Cerebellar cortex (tissue), 1 donor: ENCODE data around the gene CFLAR.
"Not testable (repeated sequence)": the region's sequence is repeated elsewhere in the genome, so short reads cannot be mapped to it uniquely, and the experiment has no call there.

ENCODE experiments used
- DNase-seq: peaks from one replicate; pipeline ENCODE4 v3.0.0-alpha.2; 2015; ENCODE audit warnings: low spot score

The CFLAR gene

DNA sequence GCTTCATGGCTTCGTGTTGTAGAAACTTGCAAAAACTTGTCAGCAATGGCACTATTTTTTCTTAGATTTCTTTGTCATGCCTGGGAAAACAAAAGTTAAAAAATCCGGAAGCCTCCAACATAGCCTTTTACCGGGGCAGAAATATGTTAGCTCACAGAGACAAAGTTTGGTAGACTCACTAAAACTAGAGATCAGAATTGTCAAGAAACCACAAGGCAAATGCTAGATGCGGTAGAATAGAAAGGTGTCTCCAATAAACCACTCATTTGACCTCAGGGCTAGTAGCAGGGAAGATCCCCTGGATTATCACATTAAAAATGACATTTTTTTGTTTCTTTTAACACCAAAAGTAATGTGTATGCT is 67.4 kb downstream of the CFLAR start:
- no peak for DNase-seq

GRCh38 chr2:201183835-201184234 is 67.9 kb downstream of the CFLAR start:
- not testable (repeated sequence) for DNase-seq

DNA sequence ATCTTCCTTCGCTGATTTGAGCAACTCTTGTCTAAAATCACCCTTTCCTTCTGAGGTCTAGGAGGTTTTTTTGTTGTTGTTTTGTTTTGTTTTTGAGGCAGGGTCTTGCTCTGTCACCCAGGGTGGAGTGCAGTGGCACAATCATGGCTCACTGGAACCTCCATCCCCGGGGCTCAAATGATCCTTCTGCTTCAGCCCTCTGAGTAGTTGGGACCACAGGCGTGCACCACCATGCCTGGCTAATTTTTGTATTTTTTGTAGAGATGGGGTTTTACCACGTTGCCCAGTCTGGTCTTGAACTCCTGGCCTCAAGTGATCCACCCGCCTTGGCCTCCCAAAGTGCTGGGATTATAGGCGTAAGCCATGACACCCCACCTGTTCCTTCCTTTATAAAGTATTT is 68.3 kb downstream of the CFLAR start:
- not testable (repeated sequence) for DNase-seq

GRCh38 chr2:201185863-201186262 is 69.9 kb downstream of the CFLAR start:
- DNase-seq: no peak

- no peak for DNase-seq
Observed at GRCh38 chr2:201186982-201187381, 71.0 kb downstream of the CFLAR start.

GRCh38 chr2:201188449-201188848 is 72.5 kb downstream of the CFLAR start:
- no peak for DNase-seq

GRCh38 chr2:201191132-201191875 is 75.3 kb downstream of the CFLAR start:
- DNase-seq: no peak

DNA sequence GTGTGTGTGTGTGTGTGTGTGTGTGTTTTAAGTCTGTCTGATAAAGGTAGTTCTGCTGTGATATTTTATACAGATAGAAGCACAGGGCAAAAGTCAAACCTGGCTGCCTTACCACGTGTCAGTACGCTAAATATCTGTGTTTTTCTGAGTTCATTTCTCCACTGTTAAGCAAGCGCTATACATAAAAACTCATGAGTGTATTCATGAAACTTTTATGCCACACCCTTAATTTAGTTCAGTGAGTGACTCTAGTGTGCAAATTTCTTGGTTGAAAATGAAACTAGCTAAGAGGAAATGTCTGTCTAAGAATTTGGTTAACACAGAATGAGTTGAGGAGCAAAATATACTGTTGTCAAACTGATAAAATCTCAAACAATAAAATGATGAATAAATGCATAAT is 78.1 kb downstream of the CFLAR start:
- DNase-seq: no peak

- no peak for DNase-seq
Observed at GRCh38 chr2:201195331-201195730, 79.4 kb downstream of the CFLAR start.

GRCh38 chr2:201196003-201196402 is 80.0 kb downstream of the CFLAR start:
- DNase-seq: no peak

- DNase-seq: no peak
Observed at GRCh38 chr2:201196803-201197202, 80.8 kb downstream of the CFLAR start.

DNA sequence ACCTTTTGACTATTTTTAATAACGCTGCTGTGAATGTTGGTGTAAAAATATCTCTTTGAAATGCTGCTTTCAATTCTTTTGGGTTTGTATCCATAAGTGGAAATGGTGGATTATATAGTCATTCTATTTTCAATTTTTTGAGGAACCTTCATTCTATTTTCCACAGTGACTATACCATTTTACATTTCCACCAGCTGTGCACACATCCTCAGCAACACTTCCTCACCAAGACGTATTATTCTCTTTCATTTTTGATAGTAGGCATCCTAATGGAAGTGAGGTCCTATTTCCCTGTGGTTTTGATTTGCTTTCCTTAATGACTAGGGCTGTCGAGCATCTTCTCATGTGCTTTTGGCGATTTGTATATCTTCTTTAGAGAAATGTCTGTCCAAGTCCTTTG is 81.8 kb downstream of the CFLAR start:
- DNase-seq: no peak

- DNase-seq: no peak
Observed at GRCh38 chr2:201199847-201200246, 83.9 kb downstream of the CFLAR start.

- no peak for DNase-seq
Observed at GRCh38 chr2:201200345-201200744, 84.4 kb downstream of the CFLAR start.

DNA sequence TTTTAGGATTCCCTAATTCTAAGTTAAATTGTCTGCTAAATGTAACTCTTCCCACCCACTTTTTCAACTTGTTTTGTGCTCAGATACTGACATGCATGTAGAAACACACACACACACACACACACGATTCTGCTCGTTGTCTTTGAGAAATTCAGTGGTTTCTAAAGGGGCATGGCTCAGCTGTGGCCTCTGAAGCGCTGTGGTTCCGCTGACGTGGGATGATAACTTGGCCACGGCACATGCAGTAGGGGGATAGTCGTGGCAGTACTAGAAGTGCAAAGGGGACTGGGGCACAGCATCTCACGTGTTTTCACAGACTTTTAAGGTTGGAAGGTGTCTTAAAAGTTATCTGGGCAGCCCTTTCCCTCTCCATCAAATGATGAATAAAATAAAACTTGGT is 85.4 kb downstream of the CFLAR start:
- DNase-seq: no peak

- DNase-seq: no peak
Observed at GRCh38 chr2:201203916-201204654, 88.1 kb downstream of the CFLAR start.

DNA sequence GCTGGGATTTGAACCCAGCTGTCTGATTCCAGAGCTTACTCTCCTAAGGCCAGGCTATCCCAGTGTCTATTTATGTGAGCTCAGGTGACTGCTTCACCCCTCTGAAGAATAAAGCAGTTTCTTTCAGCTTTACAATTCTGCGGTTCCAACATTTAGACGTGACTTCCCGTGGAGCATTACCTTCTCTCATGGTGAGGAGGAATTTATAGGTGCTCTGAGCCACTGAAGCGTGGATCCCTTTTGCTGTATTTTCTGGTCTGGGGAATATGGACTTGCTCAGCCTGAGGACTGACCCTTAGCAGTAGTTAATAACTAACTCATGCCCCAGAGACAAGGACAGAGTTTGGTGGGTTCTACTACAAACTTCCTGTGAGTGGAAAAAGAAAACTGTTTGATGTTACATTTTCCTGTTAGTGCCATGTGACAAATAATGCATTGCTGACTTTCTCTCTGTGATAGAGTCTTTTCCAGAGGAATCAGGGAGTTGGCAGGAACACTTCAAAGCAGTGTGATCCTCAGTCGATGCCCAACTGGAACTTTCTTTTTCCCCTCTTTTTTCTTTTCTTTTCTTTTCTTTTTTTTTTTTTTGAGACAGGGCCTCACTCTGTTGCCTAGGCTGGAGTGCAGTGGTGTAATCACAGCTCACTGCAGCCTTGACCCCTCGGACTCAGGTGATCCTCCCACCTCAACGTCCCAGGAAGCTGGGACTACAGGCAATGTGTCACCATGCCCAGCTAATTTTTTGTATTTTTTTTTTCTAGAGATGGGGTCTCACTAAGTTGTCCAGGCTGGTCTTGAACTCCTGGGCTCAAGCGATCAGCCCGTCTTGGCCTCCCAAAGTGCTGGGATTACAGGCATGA is 88.9 kb downstream of the CFLAR start:
- no peak for DNase-seq

DNA sequence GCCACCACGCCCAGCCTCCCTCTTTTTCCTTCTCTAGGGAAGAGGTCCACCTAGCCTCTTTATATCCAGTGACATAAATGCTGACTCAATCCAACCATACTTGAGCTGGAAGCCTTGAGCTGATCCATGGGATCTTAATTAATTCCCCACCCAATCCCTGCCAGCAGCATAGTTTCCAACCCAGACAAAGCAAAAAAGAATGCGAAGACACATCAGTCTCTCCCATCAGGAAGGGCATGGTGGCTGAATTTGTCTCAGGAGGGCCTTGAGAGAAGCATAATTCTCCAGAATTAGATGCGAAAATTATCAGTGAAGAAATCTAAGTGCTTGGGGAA is 89.5 kb downstream of the CFLAR start:
- no peak for DNase-seq

DNA sequence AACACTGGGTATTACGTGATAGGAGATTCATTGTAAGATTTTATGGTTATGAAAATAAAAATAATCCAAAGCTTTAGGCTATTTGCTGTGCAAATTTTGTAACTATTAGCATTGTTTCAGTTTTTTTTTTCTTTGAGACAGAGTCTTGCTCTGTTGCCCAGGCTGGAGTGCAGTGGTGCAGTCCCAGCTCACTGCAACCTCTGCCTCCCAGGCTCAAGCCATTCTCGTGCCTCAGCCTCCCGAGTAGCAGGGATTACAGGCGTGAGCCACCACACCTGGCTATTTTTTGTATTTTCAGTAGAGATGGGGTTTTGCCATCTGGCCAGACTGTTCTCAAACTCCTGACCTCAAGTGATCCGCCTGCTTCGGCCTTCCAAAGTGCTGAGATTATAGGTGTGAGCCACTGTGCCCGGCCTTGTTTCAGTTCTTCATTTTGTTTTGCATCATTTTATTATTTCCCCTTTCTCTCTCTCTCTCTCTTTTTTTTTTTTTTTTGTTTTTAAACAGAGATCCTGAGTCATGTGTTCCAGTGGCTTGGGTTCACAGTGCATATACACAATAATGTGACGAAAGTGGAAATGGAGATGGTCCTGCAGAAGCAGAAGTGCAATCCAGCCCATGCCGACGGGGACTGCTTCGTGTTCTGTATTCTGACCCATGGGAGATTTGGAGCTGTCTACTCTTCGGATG is 92.7 kb downstream of the CFLAR start:
- no peak for DNase-seq

GRCh38 chr2:201215963-201216362 is 100.0 kb downstream of the CFLAR start:
- no peak for DNase-seq

DNA sequence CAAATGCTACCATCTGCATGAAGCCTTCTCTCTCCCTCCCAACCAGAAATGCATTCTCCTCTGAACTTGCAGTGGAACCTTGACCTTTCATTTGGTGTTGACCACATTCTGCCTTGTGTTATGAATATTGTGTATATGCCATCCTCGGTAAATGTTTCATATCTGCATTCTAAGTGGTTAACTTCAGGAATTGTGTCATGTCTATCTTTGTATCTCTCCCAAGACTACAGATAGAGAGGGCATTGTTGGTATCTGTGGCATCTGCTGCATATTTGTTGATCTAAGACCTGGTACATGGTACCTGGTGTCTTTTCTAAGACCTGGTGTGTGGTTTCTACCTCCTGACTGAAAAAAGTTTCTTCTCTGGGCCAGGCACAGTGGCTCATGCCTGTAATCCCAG is 101.0 kb downstream of the CFLAR start:
- no peak for DNase-seq

GRCh38 chr2:201218780-201219179 is 102.8 kb downstream of the CFLAR start:
- DNase-seq: no peak
